Measurements from ENCODE around the gene NNAT. TPM values are rescaled to one million over a fixed set of nuclear protein-coding genes. Genes with fewer than 3 reads are reported as not detected.

The NNAT gene
- total and polyA plus RNA-seq, 2 of the 8 experiments (the other 6 are each of a cell fraction or from before 2014, with no cell fraction given), result 66.8 to 175 TPM

GRCh38 chr20:37570419-37570818, 49.4 kb downstream of the NNAT start:
- Histone ChIP-seq H4K8ac (ENCODE audit: extremely low read depth, insufficient read depth, low read length) (no peak overlapping the region), H3K79me1 (ENCODE audit: low read depth, low read length) (no peaks in the 10 kb centered on the region), H3K4me2 (ENCODE audit: insufficient read depth in 1 of 2, low read depth in 2 of 2, low read length in 2 of 2) (no peak overlapping the region), H3K79me2 (ENCODE audit: control insufficient read depth in 1 of 2, insufficient read depth in 2 of 2, low read length in 2 of 2) (no peaks in the 10 kb centered on the region), H2BK5ac (ENCODE audit: low read depth, low read length) (no peak overlapping the region), H4K20me1 (replicated peaks in 1 of 2; ENCODE audit: control insufficient read depth in 1 of 2, insufficient read depth in 2 of 2, low read length in 2 of 2) (no peaks in the 10 kb centered on the region), H2BK15ac (ENCODE audit: low read length) (no peak overlapping the region), H3K27me3 (replicated peaks in 1 of 4; ENCODE audit: control insufficient read depth in 3 of 4, extremely low read depth in 1 of 4, insufficient read depth in 3 of 4, low read length in 3 of 4) (peaks cover 0 to 2% (median 0%) of the 10 kb centered on the region in 4 experiments; a peak in 2 of 7 replicates), H4K5ac (ENCODE audit: insufficient read length, low read depth, low read length) (no peak overlapping the region), H3K36me3 (ENCODE audit: control insufficient read depth in 2 of 4, insufficient read depth in 4 of 4, low read length in 3 of 4) (no peaks in the 10 kb centered on the region), H3K56ac (replicated peaks; ENCODE audit: insufficient read length, low read depth, low read length) (no peak overlapping the region), H3K9ac (replicated peaks in 1 of 4; ENCODE audit: extremely low read depth in 1 of 4, low read depth in 3 of 4, low read length in 3 of 4) (no peak overlapping the region), H2AK5ac (ENCODE audit: low read depth, low read length) (no peak overlapping the region), H3K4me3 (ENCODE audit: extremely low read depth in 1 of 4, insufficient read depth in 2 of 4, low read depth in 3 of 4, low read length in 4 of 4) (no peak overlapping the region), H4K91ac (replicated peaks; ENCODE audit: insufficient read length, low read length) (no peak overlapping the region), H3K9me3 (ENCODE audit: insufficient read depth in 2 of 2, low read depth in 1 of 2, low read length in 1 of 2) (no peaks in the 10 kb centered on the region), H3K4ac (replicated peaks; ENCODE audit: insufficient read length, low read depth, low read length) (no peak overlapping the region), H2AFZ (ENCODE audit: low read length) (no peak overlapping the region), H3K18ac (ENCODE audit: extremely low read depth, low read length) (no peak overlapping the region), H2BK120ac (replicated peaks; ENCODE audit: low read depth, low read length) (no peak overlapping the region), H3K14ac (ENCODE audit: insufficient read length) (no peak overlapping the region), H3K23ac (ENCODE audit: insufficient read length) (no peak overlapping the region), H2BK12ac (ENCODE audit: low read depth, low read length) (no peak overlapping the region), H3K27ac (ENCODE audit: low read depth, low read length) (no peak overlapping the region), H3K23me2 (ENCODE audit: low read depth, low read length) (peaks cover 2% of the 10 kb centered on the region; the same call in 1 of the 2 replicates), H2BK20ac (ENCODE audit: low read length) (no peak overlapping the region), H3K4me1 (replicated peaks in 1 of 4; ENCODE audit: control insufficient read depth in 3 of 4, insufficient read depth in 4 of 4, low read length in 3 of 4) (peaks cover 4 to 17% (median 8%) of the 10 kb centered on the region in 4 experiments)
- WGBS, 2 experiments (ENCODE audit: extremely low coverage in 1 of 2, insufficient coverage in 1 of 2, insufficient read length in 1 of 2, insufficient replicate concordance in 2 of 2, low coverage in 1 of 2, low lambda C conversion rate in 2 of 2, missing lambda C conversion rate in 1 of 2), result 95% methylated on average over 1 of the region's 1 CpG; no CpG with 5 or more reads in 1 of the 2 experiments
- DNase-seq (ENCODE audit: low read depth in 1 of 2, low spot score in 2 of 2) (no peak), FAIRE-seq (no peak)
- POLR2A ChIA-PET (ENCODE audit: partially characterized antibody), result no interaction called here
- CTCF ChIA-PET (ENCODE audit: partially characterized antibody), result interaction anchor here (0.6 to 1.1 kb wide), 2 partner anchors 45 to 410 kb away, joined by 3 to 4 read pairs; no protein-coding TSS in a partner anchor
- TF ChIP-seq SIRT6 (IDR thresholded peaks at IDR 0.05; ENCODE audit: low read length) (no peak), CBX8 (IDR thresholded peaks at IDR 0.05; ENCODE audit: borderline replicate concordance, low read depth, low read length) (no peak), TCF12 (IDR thresholded peaks at IDR 0.05; ENCODE audit: low read depth, low read length) (no peak), KDM5A (IDR thresholded peaks at IDR 0.05; ENCODE audit: low read length) (no peak), JUND (IDR thresholded peaks at IDR 0.05; ENCODE audit: low read length) (no peak), SIX5 (IDR thresholded peaks at IDR 0.05; ENCODE audit: low read depth, low read length) (no peak), SRF (IDR thresholded peaks at IDR 0.05; ENCODE audit: low read depth, low read length) (no peak), KDM1A (IDR thresholded peaks at IDR 0.05; ENCODE audit: borderline replicate concordance, low read length) (no peak), TBP (IDR thresholded peaks at IDR 0.05; ENCODE audit: low read depth, low read length) (no peak), CHD2 (IDR thresholded peaks at IDR 0.05; ENCODE audit: low read length) (no peak)
